GM23248 (cell line): Measurements from ENCODE around the gene DPEP2NB. TPM values are rescaled to one million over a fixed set of nuclear protein-coding genes. Genes with fewer than 3 reads are reported as not detected.
A peak's percentile ranks its signal among the peaks of the same experiment; 100 is the strongest.
"Not testable (repeated sequence)": the region's sequence is repeated elsewhere in the genome, so short reads cannot be mapped to it uniquely, and the experiment has no call there.

ENCODE experiments used
- DNase-seq: peaks from one replicate; pipeline ENCODE4 v3.0.0-alpha.2; 2015
- H2AFZ ChIP-seq: fragments of 200-600 bp; sonication (generic); 2 replicates; pipeline ENCODE4 v1.6.1; 2016; ENCODE audit warnings: antibody characterized with exemption
- H3F3A ChIP-seq: fragments of 200-600 bp; sonication (generic); 2 replicates; pipeline ENCODE4 v1.6.1; 2016; ENCODE audit warnings: mild to moderate bottlenecking, antibody characterized with exemption, mixed run types; ENCODE audit not compliant: insufficient read depth
- H3K27ac ChIP-seq: fragments of 200-600 bp; sonication (generic); 2 replicates; pipeline ENCODE4 v1.5.1; 2016; ENCODE audit warnings: mild to moderate bottlenecking
- H3K27me3 ChIP-seq: fragments of 200-600 bp; sonication (generic); replicated peaks from 2 replicates; pipeline ENCODE4 v1.6.1; 2016; ENCODE audit warnings: mild to moderate bottlenecking; ENCODE audit not compliant: insufficient read depth
- H3K36me3 ChIP-seq: fragments of 200-600 bp; sonication (generic); 2 replicates; pipeline ENCODE4 v1.6.1; 2016; ENCODE audit warnings: low read depth, mild to moderate bottlenecking
- H3K4me1 ChIP-seq: fragments of 200-600 bp; sonication (generic); 2 replicates; pipeline ENCODE4 v1.6.1; 2016; ENCODE audit warnings: mild to moderate bottlenecking; ENCODE audit not compliant: insufficient read depth
- H3K4me2 ChIP-seq: fragments of 200-600 bp; sonication (generic); one replicate; pipeline ENCODE4 v1.6.1; 2016; ENCODE audit warnings: mild to moderate bottlenecking; ENCODE audit not compliant: unreplicated experiment
- H3K4me3 ChIP-seq: fragments of 200-600 bp; sonication (generic); 2 replicates; pipeline ENCODE4 v1.5.1; 2016; ENCODE audit warnings: mild to moderate bottlenecking
- H3K79me2 ChIP-seq: fragments of 200-600 bp; sonication (generic); 2 replicates; pipeline ENCODE4 v1.6.1; 2016; ENCODE audit warnings: mild to moderate bottlenecking; ENCODE audit not compliant: insufficient read depth
- H3K9ac ChIP-seq: fragments of 200-600 bp; sonication (generic); 2 replicates; pipeline ENCODE4 v1.6.1; 2016; ENCODE audit warnings: mild to moderate bottlenecking
- H3K9me2 ChIP-seq: fragments of 200-600 bp; sonication (generic); 2 replicates; pipeline ENCODE4 v1.6.1; 2016; ENCODE audit warnings: mixed run types, mild to moderate bottlenecking, moderate library complexity; ENCODE audit not compliant: insufficient read depth
- H3K9me3 ChIP-seq: fragments of 200-600 bp; sonication (generic); one replicate; pipeline ENCODE4 v1.6.1; 2017; ENCODE audit warnings: low read depth
- H4K20me1 ChIP-seq: fragments of 200-600 bp; sonication (generic); 2 replicates; pipeline ENCODE4 v1.6.0; 2016; ENCODE audit not compliant: insufficient read depth
- EZH2 ChIP-seq: fragments of 200-600 bp; sonication (generic); IDR thresholded peaks from 2 replicates; pipeline ENCODE4 v1.6.1; 2018; ENCODE audit warnings: antibody characterized with exemption, mild to moderate bottlenecking; ENCODE audit not compliant: insufficient read depth, poor library complexity, severe bottlenecking
- EZH2phosphoT487 ChIP-seq: fragments of 200-600 bp; sonication (generic); IDR thresholded peaks from 2 replicates; pipeline ENCODE4 v1.6.1; 2018; ENCODE audit warnings: antibody characterized with exemption, moderate library complexity, mild to moderate bottlenecking, low read depth; ENCODE audit not compliant: insufficient read depth
- WGBS, 2 experiments: methylation state at CpG; one replicate each; pipeline ENCODE4 v1.1.6; 2015 to 2017; ENCODE audit warnings: low lambda C conversion rate in 2 of 2, low coverage in 1 of 2; ENCODE audit errors: missing lambda C conversion rate in 2 of 2; 5-methylcytosine and 5-hydroxymethylcytosine counted together
- in situ Hi-C: fragments of 300-500 bp; cut with MboI; formaldehyde crosslinking; loops from 2 replicates; pipeline ENCODE4 v1.15.0; 2020
- polyA plus RNA-seq: library from polyadenylated mRNA; unstranded; fragments of >200 nt; fragmentation: Nextera tagmentation; extraction: Ambion mirVana; gene quantifications from 2 replicates; pipeline ENCODE4 v1.2.1, GENCODE V29; 2016
- total RNA-seq: library from RNA; depleted of rRNA; stranded (reverse); fragments of >200 nt; shearing (Covaris generic); gene quantifications from 2 replicates; pipeline ENCODE4 v1.2.3, GENCODE V29; 2014

Gene DPEP2NB
- total and polyA plus RNA-seq, 2 experiments from 2014 or later, result not detected

DNA sequence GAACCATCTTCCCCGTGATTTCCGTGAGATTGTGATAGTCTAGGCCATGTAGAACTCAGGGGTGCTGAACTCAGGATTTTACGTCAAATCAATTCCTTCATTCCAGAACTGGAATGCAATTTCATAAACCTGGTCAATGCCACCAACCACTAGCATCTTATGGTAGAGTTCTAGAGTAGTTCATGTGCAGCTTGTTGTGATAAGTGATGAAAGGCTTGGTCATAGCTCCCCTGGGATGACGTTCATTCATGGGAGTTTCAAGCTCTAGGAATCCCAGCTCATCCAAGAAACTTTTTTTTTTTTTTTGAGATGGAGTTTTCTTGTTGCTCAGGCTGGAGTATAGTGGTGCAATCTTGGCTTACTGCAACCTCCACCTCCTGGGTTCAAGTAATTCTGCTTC, 12.7 kb downstream of the DPEP2NB start:
- H2AFZ ChIP-seq, result no peak overlapping the region
- H3K4me1 ChIP-seq, result no peaks in the 10 kb centered on the region
- H3K27ac ChIP-seq, result no peak overlapping the region
- H3K9me2 ChIP-seq, result no peaks in the 10 kb centered on the region
- in situ Hi-C loops, result no loop called here
- no peaks in the 10 kb centered on the region for H3K36me3 ChIP-seq
- TF ChIP-seq EZH2 (no peak), EZH2phosphoT487 (no peak)
- no peak overlapping the region for H3K4me2 ChIP-seq
- H4K20me1 ChIP-seq, result no peaks in the 10 kb centered on the region
- no peaks in the 10 kb centered on the region for H3F3A ChIP-seq
- peak; percentile 51 for DNase-seq
- no peak overlapping the region for H3K9ac ChIP-seq
- H3K79me2 ChIP-seq, result no peaks in the 10 kb centered on the region
- H3K9me3 ChIP-seq, result no peaks in the 10 kb centered on the region
- H3K4me3 ChIP-seq, result no peak overlapping the region
- WGBS, 2 experiments, result 45 to 49% methylated on average over 4 of the region's 4 CpGs
- no peaks in the 10 kb centered on the region; the same call in 1 of the 2 replicates for H3K27me3 ChIP-seq

DNA sequence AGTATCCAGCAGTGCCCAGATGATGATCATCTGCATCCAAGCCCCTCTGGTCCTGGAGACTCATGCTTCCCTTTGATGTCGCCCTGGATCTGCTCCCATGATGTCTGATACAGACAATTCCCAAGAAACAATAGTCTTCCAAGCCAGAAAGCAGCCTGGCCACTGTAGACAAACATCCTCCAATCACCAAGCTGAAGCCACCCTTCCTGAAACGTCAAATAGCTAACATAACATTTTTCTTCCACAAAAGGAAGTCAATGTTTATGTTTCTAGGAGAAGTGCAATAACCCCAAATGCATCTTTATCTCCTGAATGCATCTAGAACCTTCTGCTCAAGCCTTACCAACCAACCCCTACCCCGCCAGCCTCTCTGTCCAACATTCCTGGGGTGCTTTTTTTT, 15.3 kb downstream of the DPEP2NB start:
- DNase-seq, result no peak
- H3K9ac ChIP-seq, result no peak overlapping the region
- H3K9me2 ChIP-seq, result no peaks in the 10 kb centered on the region
- no peak overlapping the region for H2AFZ ChIP-seq
- no peaks in the 10 kb centered on the region for H4K20me1 ChIP-seq
- in situ Hi-C loops, result no loop called here
- no peak overlapping the region for H3K4me3 ChIP-seq
- no peaks in the 10 kb centered on the region for H3K79me2 ChIP-seq
- WGBS, 2 experiments, result 28% methylated on average over 3 of the region's 3 CpGs
- TF ChIP-seq EZH2 (no peak), EZH2phosphoT487 (no peak)
- H3K27ac ChIP-seq, result no peak overlapping the region
- no peaks in the 10 kb centered on the region for H3F3A ChIP-seq
- H3K4me1 ChIP-seq, result no peaks in the 10 kb centered on the region
- no peaks in the 10 kb centered on the region for H3K9me3 ChIP-seq
- no peak overlapping the region for H3K4me2 ChIP-seq
- no peaks in the 10 kb centered on the region for H3K36me3 ChIP-seq
- no peaks in the 10 kb centered on the region; the same call in 1 of the 2 replicates for H3K27me3 ChIP-seq

DNA sequence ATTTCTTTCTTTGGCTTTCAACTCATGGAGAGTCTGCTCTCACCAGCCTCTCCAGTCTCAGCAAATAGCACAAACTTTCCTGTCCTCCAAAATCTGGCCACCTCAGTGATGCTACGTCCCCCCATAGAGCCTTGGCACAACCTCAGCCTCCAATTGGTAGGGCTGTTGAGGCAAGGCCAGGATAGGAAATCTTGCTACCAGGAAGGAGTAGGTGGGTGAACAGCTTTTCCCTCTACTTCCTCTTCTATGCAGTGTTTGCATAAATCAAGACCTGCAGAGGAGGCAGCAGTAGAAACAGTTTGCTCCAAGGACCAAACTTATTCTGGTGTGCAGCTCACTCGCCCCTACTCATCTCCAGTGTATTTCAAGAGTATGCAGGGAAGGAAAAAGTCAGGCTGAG, 15.7 kb downstream of the DPEP2NB start:
- in situ Hi-C loops, result no loop called here
- no peak overlapping the region for H3K4me2 ChIP-seq
- no peak overlapping the region for H3K9ac ChIP-seq

DNA sequence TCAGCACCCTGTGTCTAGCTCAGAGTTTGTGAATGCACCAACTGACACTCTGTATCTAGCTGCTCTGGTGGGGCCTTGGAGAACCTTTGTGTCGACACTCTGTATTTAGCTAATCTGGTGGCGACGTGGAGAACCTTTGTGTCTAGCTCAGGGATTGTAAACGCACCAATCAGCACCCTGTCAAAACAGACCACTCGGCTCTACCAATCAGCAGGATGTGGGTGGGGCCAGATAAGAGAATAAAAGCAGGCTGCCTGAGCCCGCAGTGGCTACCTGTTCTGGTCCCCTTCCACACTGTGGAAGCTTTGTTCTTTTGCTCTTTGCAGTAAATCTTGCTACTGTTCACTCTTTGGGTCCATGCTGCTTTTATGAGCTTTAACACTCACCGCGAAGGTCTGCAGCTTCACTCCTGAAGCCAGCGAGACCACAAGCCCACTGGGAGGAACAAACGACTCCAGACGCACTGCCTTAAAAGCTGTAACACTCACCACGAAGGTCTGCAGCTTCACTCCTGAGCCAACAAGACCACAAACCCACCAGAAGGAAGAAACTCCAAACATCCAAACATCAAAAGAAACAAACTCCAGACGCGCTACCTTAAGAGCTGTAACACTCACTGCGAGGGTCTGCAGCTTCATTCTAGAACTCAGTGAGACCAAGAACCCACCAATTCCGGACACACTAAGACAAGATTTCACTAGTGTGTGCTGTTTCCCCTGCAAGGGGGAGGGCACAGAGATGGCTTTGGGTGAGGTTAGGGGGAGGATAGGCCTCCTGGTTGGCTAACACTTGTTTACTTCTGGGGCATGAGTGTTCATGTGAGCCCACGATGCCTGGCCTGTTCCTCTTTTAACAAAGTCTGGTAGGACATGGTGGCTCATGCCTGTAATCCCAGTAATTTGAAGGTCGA, 16.7 kb downstream of the DPEP2NB start, which contains the start of gene DPEP2:
Gene DPEP2 (minus strand): TSS at position 706 of the 910 bp plus-strand sequence. CDS start 6,272 bp downstream, outside the sequence.
- H2AFZ ChIP-seq, in situ Hi-C loops: not testable (repeated sequence)
- 73 to 74% methylated on average over 18 of the region's 18 CpGs for WGBS, 2 experiments

More for the DNA sequence above, 15.7 kb downstream of the DPEP2NB start:
- Histone ChIP-seq H3K27ac (no peak overlapping the region), H4K20me1 (no peaks in the 10 kb centered on the region), H3K9me3 (no peaks in the 10 kb centered on the region), H3K4me1 (no peaks in the 10 kb centered on the region), H3K36me3 (no peaks in the 10 kb centered on the region), H3K9me2 (no peaks in the 10 kb centered on the region), H3K4me3 (no peak overlapping the region), H3K79me2 (no peaks in the 10 kb centered on the region), H3K27me3 (no peaks in the 10 kb centered on the region; the same call in 1 of the 2 replicates), H2AFZ (no peak overlapping the region), H3F3A (no peaks in the 10 kb centered on the region)
- WGBS, 2 experiments, result 62 to 66% methylated on average over 2 of the region's 2 CpGs
- TF ChIP-seq EZH2 (no peak), EZH2phosphoT487 (no peak)
- no peak for DNase-seq

DNA sequence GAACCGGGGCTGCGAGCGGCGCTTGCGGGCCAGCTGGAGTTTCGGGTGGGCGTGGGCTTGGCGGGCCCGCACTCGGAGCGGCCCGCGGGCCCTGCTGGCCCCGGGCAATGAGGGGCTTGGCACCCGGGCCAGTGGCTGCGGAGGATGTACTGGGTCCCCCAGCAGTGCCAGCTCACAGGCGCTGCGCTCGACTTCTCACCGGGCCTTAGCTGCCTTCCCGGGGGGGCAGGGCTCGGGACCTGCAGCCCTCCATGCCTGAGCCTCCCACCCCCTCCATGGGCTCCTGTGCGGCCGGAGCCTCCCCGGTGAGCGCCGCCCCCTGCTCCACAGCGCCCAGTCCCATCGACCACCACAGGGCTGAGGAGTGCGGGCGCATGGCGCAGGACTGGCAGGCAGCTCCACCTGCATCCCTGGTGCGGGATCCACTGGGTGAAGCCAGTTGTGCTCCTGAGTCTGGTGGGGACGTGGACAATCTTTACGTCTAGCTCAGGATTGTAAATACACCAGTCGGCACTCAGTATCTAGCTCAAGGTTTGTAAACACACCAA, 17.4 kb downstream of the DPEP2NB start:
- H3K4me2 ChIP-seq, H3K27ac ChIP-seq, H3K4me3 ChIP-seq, in situ Hi-C loops, H3K27me3 ChIP-seq, H3K36me3 ChIP-seq, H3K4me1 ChIP-seq, DNase-seq, H3K9me2 ChIP-seq, H4K20me1 ChIP-seq, H3K9me3 ChIP-seq, H2AFZ ChIP-seq, H3K9ac ChIP-seq, H3F3A ChIP-seq, H3K79me2 ChIP-seq: not testable (repeated sequence)
- 94 to 96% methylated on average over 6 to 36 of the region's 36 CpGs for WGBS, 2 experiments

More for the DNA sequence above, 16.7 kb downstream of the DPEP2NB start, which contains the start of gene DPEP2:
- not testable (repeated sequence) for H3K27me3 ChIP-seq, H3K9ac ChIP-seq, H3K4me2 ChIP-seq, H3K36me3 ChIP-seq, H3K79me2 ChIP-seq, H3K27ac ChIP-seq, H3F3A ChIP-seq, H4K20me1 ChIP-seq, DNase-seq, H3K9me2 ChIP-seq, H3K4me3 ChIP-seq, H3K9me3 ChIP-seq, H3K4me1 ChIP-seq
